Natural killer cell (primary cell): Measurements from ENCODE around the gene BPI. TPM values are rescaled to one million over a fixed set of nuclear protein-coding genes. Genes with fewer than 3 reads are reported as not detected.

ENCODE experiments used
- ATAC-seq, 3 donors: fragments of 150-1000 bp in 2 of 3; fragments of 200-7000 bp in 1 of 3; cut with Tn5 transposase; 1 replicate in 1 of 3; 2 replicates in 2 of 3; pipeline ENCODE4 v1.10.0; 2021; ENCODE audit warnings: mild to moderate bottlenecking in 2 of 3, moderate library complexity in 2 of 3
- DNase-seq, 2 donors: peaks; one replicate each; pipeline versions ENCODE4 v3.0.0 to v3.0.0-alpha.2; 2013 to 2021; ENCODE audit warnings: mixed read lengths in 1 of 2
- H3K27ac ChIP-seq: one replicate; pipeline ENCODE4 v1.5.1; 2013; ENCODE audit warnings: mild to moderate bottlenecking, low read length
- H3K27me3 ChIP-seq: one replicate; pipeline ENCODE4 v1.6.1; 2013; ENCODE audit warnings: low read length; ENCODE audit not compliant: control insufficient read depth, insufficient read depth
- H3K36me3 ChIP-seq: one replicate; pipeline ENCODE4 v1.6.1; 2013; ENCODE audit warnings: low read length; ENCODE audit not compliant: control insufficient read depth, insufficient read depth
- H3K4me1 ChIP-seq: one replicate; pipeline ENCODE4 v1.6.1; 2013; ENCODE audit warnings: low read length; ENCODE audit not compliant: control insufficient read depth, insufficient read depth
- H3K4me3 ChIP-seq: one replicate; pipeline ENCODE4 v1.5.1; 2013; ENCODE audit warnings: low read length
- H3K9me3 ChIP-seq: one replicate; pipeline ENCODE4 v1.6.1; 2013; ENCODE audit warnings: low read length; ENCODE audit not compliant: control insufficient read depth, insufficient read depth
- H3K27ac Mint-ChIP-seq, 2 donors: one replicate each; pipeline ENCODE4 v1.8.0; 2022; ENCODE audit warnings: mild to moderate bottlenecking in 2 of 2, mixed read lengths in 2 of 2, moderate library complexity in 1 of 2
- H3K27me3 Mint-ChIP-seq, 2 donors: one replicate each; pipeline ENCODE4 v1.8.0; 2022; ENCODE audit warnings: low read depth in 2 of 2, mixed read lengths in 2 of 2
- H3K36me3 Mint-ChIP-seq: one replicate; pipeline ENCODE4 v1.8.0; 2022; ENCODE audit warnings: mixed read lengths
- H3K4me1 Mint-ChIP-seq, 2 donors: one replicate each; pipeline ENCODE4 v1.8.0; 2022; ENCODE audit warnings: mixed read lengths in 2 of 2
- H3K4me3 Mint-ChIP-seq: one replicate; pipeline ENCODE4 v1.8.0; 2022; ENCODE audit warnings: mild to moderate bottlenecking, moderate library complexity, mixed read lengths
- H3K9me3 Mint-ChIP-seq, 2 donors: one replicate each; pipeline ENCODE4 v1.8.0; 2022; ENCODE audit warnings: mixed read lengths in 2 of 2
- CTCF ChIP-seq: fragments of 200-600 bp; IDR thresholded peaks from one replicate; pipeline ENCODE4 v1.8.0; 2022; ENCODE audit warnings: antibody characterized with exemption
- WGBS: methylation state at CpG from one replicate; pipeline ENCODE4 v1.1.7; 2013; ENCODE audit warnings: missing lambda C conversion rate; ENCODE audit not compliant: insufficient coverage; 5-methylcytosine and 5-hydroxymethylcytosine counted together
- intact Hi-C: fragments of 100-400 bp; cut with micrococcal nuclease; formaldehyde crosslinking; loops from one replicate; pipeline ENCODE4 v1.14.2; 2022
- total RNA-seq, 4 donors: library from RNA; stranded (reverse); fragments of 120-200 nt in 1 of 4; gene quantifications; one replicate each; pipeline versions ENCODE4 v1.2.3 to v1.2.4, GENCODE V29; 2013 to 2022

Gene BPI
- total RNA-seq, 3 donors from 2014 or later (not counting 1 experiment from before 2014, with no cell fraction given) = 0.20 TPM; not detected in 2

GRCh38 chr20:38354227-38354626, 50.3 kb downstream of the BPI start:
- H3K27ac ChIP-seq = no peak overlapping the region
- no peak overlapping the region for H3K4me3 Mint-ChIP-seq
- H3K4me1 Mint-ChIP-seq = no peaks in the 10 kb centered on the region
- H3K27me3 ChIP-seq = no peaks in the 10 kb centered on the region
- H3K36me3 ChIP-seq = no peaks in the 10 kb centered on the region
- no peaks in the 10 kb centered on the region for H3K27me3 Mint-ChIP-seq
- no peak overlapping the region for H3K4me3 ChIP-seq
- intact Hi-C loops = no loop called here
- H3K9me3 Mint-ChIP-seq = no peaks in the 10 kb centered on the region
- H3K9me3 ChIP-seq = no peaks in the 10 kb centered on the region
- 95% methylated on average over 10 of the region's 10 CpGs for WGBS
- no peaks in the 10 kb centered on the region for H3K36me3 Mint-ChIP-seq
- no peaks in the 10 kb centered on the region for H3K4me1 ChIP-seq
- TF ChIP-seq CTCF = no peak
- no peak for ATAC-seq
- DNase-seq = no peak
- no peak overlapping the region for H3K27ac Mint-ChIP-seq

GRCh38 chr20:38355161-38356012, 51.4 kb downstream of the BPI start:
- no peaks in the 10 kb centered on the region for H3K36me3 Mint-ChIP-seq
- intact Hi-C loops = no loop called here
- 95% methylated on average over 16 of the region's 18 CpGs for WGBS
- ATAC-seq = no peak
- Histone ChIP-seq H3K27ac (no peak overlapping the region), H3K9me3 (no peaks in the 10 kb centered on the region), H3K4me1 (no peaks in the 10 kb centered on the region), H3K36me3 (no peaks in the 10 kb centered on the region), H3K4me3 (no peak overlapping the region), H3K27me3 (no peaks in the 10 kb centered on the region)
- no peaks in the 10 kb centered on the region for H3K27me3 Mint-ChIP-seq
- TF ChIP-seq CTCF = no peak
- DNase-seq = no peak
- H3K4me1 Mint-ChIP-seq = no peaks in the 10 kb centered on the region
- no peak overlapping the region for H3K27ac Mint-ChIP-seq
- H3K4me3 Mint-ChIP-seq = no peak overlapping the region
- H3K9me3 Mint-ChIP-seq = no peaks in the 10 kb centered on the region

- no peaks in the 10 kb centered on the region for H3K4me1 ChIP-seq
- no peak overlapping the region for H3K27ac ChIP-seq
- intact Hi-C loops = no loop called here
- Mint-ChIP-seq H3K36me3 (no peaks in the 10 kb centered on the region), H3K4me1 (no peaks in the 10 kb centered on the region), H3K27me3 (no peaks in the 10 kb centered on the region), H3K27ac (no peak overlapping the region), H3K9me3 (no peaks in the 10 kb centered on the region), H3K4me3 (no peak overlapping the region)
- H3K9me3 ChIP-seq = no peaks in the 10 kb centered on the region
- H3K36me3 ChIP-seq = no peaks in the 10 kb centered on the region
- H3K4me3 ChIP-seq = no peak overlapping the region
- H3K27me3 ChIP-seq = no peaks in the 10 kb centered on the region
- WGBS = 51% methylated on average over 6 of the region's 7 CpGs
- TF ChIP-seq CTCF = no peak
- DNase-seq (no peak), ATAC-seq (no peak)
Measured at GRCh38 chr20:38357653-38358207, 53.8 kb downstream of the BPI start.
